AG04449 (cell line): ENCODE data around the gene EPB41L4A.

ENCODE experiments used
- CTCF ChIA-PET: fragments of 350-600 bp; formaldehyde crosslinking; extraction: SDS; loops from one replicate; lab custom pipeline; 2021; ENCODE audit warnings: antibody characterized with exemption; lab: Yijun Ruan, JAX
- POLR2A ChIA-PET: fragments of 400-600, 350-600 bp; formaldehyde crosslinking; extraction: SDS; loops from one replicate; lab custom pipeline; 2020; ENCODE audit warnings: antibody characterized with exemption, inconsistent platforms; lab: Yijun Ruan, JAX
- DNase-seq: peaks from one replicate; pipeline ENCODE4 v3.0.0-alpha.2; 2010; ENCODE audit warnings: low read depth, low spot score
- H3K4me3 ChIP-seq: 2 replicates; pipeline ENCODE4 v1.5.1; 2011; ENCODE audit warnings: low read depth, mild to moderate bottlenecking, control low read depth, low read length
- CTCF ChIP-seq: IDR thresholded peaks from one replicate; pipeline ENCODE4 v1.5.1; 2011; ENCODE audit warnings: mild to moderate bottlenecking, moderate library complexity, low read length, control low read depth, inconsistent platforms; ENCODE audit not compliant: insufficient read depth; ENCODE audit errors: missing control alignments

Gene EPB41L4A

GRCh38 chr5:112257976-112258375, 161.1 kb downstream of the EPB41L4A start:
- no peak for DNase-seq
- ChIA-PET CTCF (no interaction called here), POLR2A (no interaction called here)
- H3K4me3 ChIP-seq: no peak overlapping the region
- TF ChIP-seq CTCF: no peak

GRCh38 chr5:112257005-112257404, 162.1 kb downstream of the EPB41L4A start:
- no peak for TF ChIP-seq CTCF
- no peak for DNase-seq
- no peak overlapping the region for H3K4me3 ChIP-seq
- ChIA-PET POLR2A (no interaction called here), CTCF (no interaction called here)

GRCh38 chr5:112254303-112254702, 164.8 kb downstream of the EPB41L4A start:
- ChIA-PET CTCF (no interaction called here), POLR2A (no interaction called here)
- no peak for TF ChIP-seq CTCF
- H3K4me3 ChIP-seq: no peak overlapping the region
- no peak for DNase-seq

- CTCF ChIA-PET: no interaction called here
- no peak overlapping the region for H3K4me3 ChIP-seq
- DNase-seq: no peak
- POLR2A ChIA-PET: no interaction called here
- TF ChIP-seq CTCF: no peak
Observed at GRCh38 chr5:112253478-112254250, 165.4 kb downstream of the EPB41L4A start.

GRCh38 chr5:112250551-112250950, 168.5 kb downstream of the EPB41L4A start:
- ChIA-PET CTCF (no interaction called here), POLR2A (no interaction called here)
- no peak for DNase-seq
- no peak overlapping the region for H3K4me3 ChIP-seq
- TF ChIP-seq CTCF: no peak

GRCh38 chr5:112248623-112249022, 170.5 kb downstream of the EPB41L4A start:
- TF ChIP-seq CTCF: no peak
- DNase-seq: no peak

More at GRCh38 chr5:112248623-112249022, 170.5 kb downstream of the EPB41L4A start:
- ChIA-PET CTCF (no interaction called here), POLR2A (no interaction called here)
- H3K4me3 ChIP-seq: no peak overlapping the region
